ENCODE measurements around the gene DTX3. TPM values are rescaled to one million over a fixed set of nuclear protein-coding genes. Genes with fewer than 3 reads are reported as not detected.

The DTX3 gene
- total RNA-seq, 1 experiment from 2014 or later = 0.37 TPM

GRCh38 chr12:57576613-57577160 is 27.9 kb upstream of the DTX3 start (continued):
- TF ChIP-seq CTCF (IDR thresholded peaks at IDR 0.05 in 2 of 3, conservative IDR thresholded peaks at IDR 0.05 in 1 of 3; ENCODE audit: borderline replicate concordance in 1 of 3, insufficient read depth in 1 of 3, low read depth in 2 of 3, low read length in 2 of 3) (no peak), TCF7L2 (IDR thresholded peaks at IDR 0.05; ENCODE audit: borderline replicate concordance, extremely low read depth, insufficient read depth, insufficient read length) (no peak), SP1 (IDR thresholded peaks at IDR 0.05; ENCODE audit: low read depth) (no peak)

- CTCF ChIA-PET = no interaction called here
Measured at GRCh38 chr12:57577981-57578758, 26.5 kb upstream of the DTX3 start.

More at GRCh38 chr12:57577981-57578758, 26.5 kb upstream of the DTX3 start:
- DNase-seq (ENCODE audit: low read depth, low spot score) (no peak), ATAC-seq (no peak)
- Histone ChIP-seq H3K9me2 (ENCODE audit: insufficient read depth) (no peaks in the 10 kb centered on the region), H3K4me2 (ENCODE audit: low read length) (no peak overlapping the region), H3K27me3 (ENCODE audit: insufficient read depth, low read length) (no peaks in the 10 kb centered on the region), H2AFZ (ENCODE audit: low read depth, low read length, poor library complexity, severe bottlenecking) (no peak overlapping the region), H3K27ac (ENCODE audit: low read depth, low read length) (no peak overlapping the region), H3K9me3 (ENCODE audit: control insufficient read depth in 1 of 2, insufficient read depth in 1 of 2, low read depth in 1 of 2, low read length in 2 of 2) (no peaks in the 10 kb centered on the region), H3K4me3 (replicated peaks in 1 of 2; ENCODE audit: low read depth in 1 of 2, low read length in 2 of 2) (no peak overlapping the region), H3K9ac (ENCODE audit: low read length) (no peak overlapping the region), H3K4me1 (ENCODE audit: control insufficient read depth in 1 of 2, insufficient read depth in 2 of 2, low read length in 2 of 2) (no peaks in the 10 kb centered on the region), H3K79me2 (ENCODE audit: insufficient read depth, low read length) (no peaks in the 10 kb centered on the region), H4K20me1 (ENCODE audit: insufficient read depth) (no peaks in the 10 kb centered on the region), H3K36me3 (ENCODE audit: control insufficient read depth in 1 of 2, insufficient read depth in 2 of 2, low read length in 2 of 2) (peaks cover 0 to 8% of the 10 kb centered on the region in 2 experiments; a peak in 3 of 4 replicates)
- TF ChIP-seq RAD21 (IDR thresholded peaks at IDR 0.05; ENCODE audit: low read depth) (no peak), CTCF (IDR thresholded peaks at IDR 0.05 in 2 of 3, conservative IDR thresholded peaks at IDR 0.05 in 1 of 3; ENCODE audit: borderline replicate concordance in 1 of 3, insufficient read depth in 1 of 3, low read depth in 2 of 3, low read length in 2 of 3) (no peak)
- intact Hi-C loops (cut with micrococcal nuclease) = no loop called here
- no TSS peak for BruUV-seq (replicated peaks)
- RAD21 ChIA-PET (ENCODE audit: low non-redundant PET in 1 of 2, low total read pairs in 2 of 2, uncharacterized antibody in 2 of 2, unreplicated experiment in 2 of 2) = no interaction called here
- POLR2A ChIA-PET = no interaction called here

All from HCT116 (cell line).